Keratinocyte (primary cell): Measurements from ENCODE around the gene FAM219B. TPM values are rescaled to one million over a fixed set of nuclear protein-coding genes. Genes with fewer than 3 reads are reported as not detected.

Experiments used
- DNase-seq: peaks from one replicate; pipeline ENCODE4 v3.0.0-alpha.2; 2011; ENCODE audit warnings: low read depth, missing footprints, low spot score
- FAIRE-seq: peaks from 2 replicates; lab custom pipeline; 2011; peaks lifted over from hg19 to GRCh38; lab: Jason Lieb, UNC
- H2AFZ ChIP-seq: 2 replicates; pipeline ENCODE4 v1.6.0; 2012; ENCODE audit warnings: low read length, control low read depth, inconsistent platforms; ENCODE audit not compliant: control insufficient read depth
- H3K27ac ChIP-seq: 2 replicates; pipeline ENCODE4 v1.5.1; 2011; ENCODE audit warnings: low read length; ENCODE audit not compliant: control insufficient read depth, insufficient read depth
- H3K27me3 ChIP-seq: 3 replicates; pipeline ENCODE4 v1.6.0; 2011; ENCODE audit warnings: low read length; ENCODE audit not compliant: control insufficient read depth, insufficient read depth; ENCODE audit errors: extremely low read depth
- H3K36me3 ChIP-seq, 2 experiments: 2 replicates in 1 of 2; 3 replicates in 1 of 2; pipeline ENCODE4 v1.5.1; 2011; ENCODE audit warnings: low read length in 2 of 2, mild to moderate bottlenecking in 1 of 2; ENCODE audit not compliant: control insufficient read depth in 2 of 2, insufficient read depth in 2 of 2; ENCODE audit errors: extremely low read depth in 1 of 2
- H3K4me1 ChIP-seq: 3 replicates; pipeline ENCODE4 v1.5.1; 2011; ENCODE audit warnings: low read length; ENCODE audit not compliant: control insufficient read depth, insufficient read depth; ENCODE audit errors: extremely low read depth
- H3K4me2 ChIP-seq: 3 replicates; pipeline ENCODE4 v1.6.0; 2011; ENCODE audit warnings: low read depth, low read length; ENCODE audit not compliant: control insufficient read depth, insufficient read depth; ENCODE audit errors: extremely low read depth
- H3K4me3 ChIP-seq, 3 experiments: fragments of 200-600 bp in 1 of 3; sonication (generic) in 1 of 3; 2 replicates in 2 of 3; 3 replicates in 1 of 3; pipeline ENCODE4 v1.5.1; 2011 to 2016; ENCODE audit warnings: low read length in 3 of 3, mild to moderate bottlenecking in 3 of 3, control low read depth in 2 of 3, inconsistent platforms in 1 of 3, low read depth in 1 of 3, mixed read lengths in 1 of 3, mixed run types in 1 of 3, moderate library complexity in 1 of 3; ENCODE audit not compliant: control insufficient read depth in 2 of 3, insufficient read depth in 2 of 3; ENCODE audit errors: extremely low read depth in 1 of 3
- H3K79me2 ChIP-seq: 2 replicates; pipeline ENCODE4 v1.6.0; 2012; ENCODE audit warnings: low read length; ENCODE audit not compliant: control insufficient read depth, insufficient read depth
- H3K9ac ChIP-seq: 3 replicates; pipeline ENCODE4 v1.6.0; 2011; ENCODE audit warnings: low read length; ENCODE audit not compliant: control insufficient read depth, insufficient read depth; ENCODE audit errors: extremely low read depth
- H3K9me1 ChIP-seq: 3 replicates; pipeline ENCODE4 v1.6.0; 2011; ENCODE audit warnings: low read length; ENCODE audit not compliant: control insufficient read depth, insufficient read depth; ENCODE audit errors: extremely low read depth
- H3K9me3 ChIP-seq: 2 replicates; pipeline ENCODE4 v1.5.1; 2012; ENCODE audit warnings: low read depth, low read length; ENCODE audit not compliant: control insufficient read depth
- H4K20me1 ChIP-seq: 3 replicates; pipeline ENCODE4 v1.6.0; 2011; ENCODE audit warnings: low read length; ENCODE audit not compliant: control insufficient read depth, insufficient read depth; ENCODE audit errors: extremely low read depth
- CTCF ChIP-seq, 3 experiments: IDR thresholded peaks in 1 of 3; conservative IDR thresholded peaks in 1 of 3; optimal IDR thresholded peaks in 1 of 3; 2 replicates in 2 of 3; 3 replicates in 1 of 3; pipeline versions ENCODE3 to v1.5.1; 2011; ENCODE audit warnings: low read length in 3 of 3, mild to moderate bottlenecking in 3 of 3, moderate library complexity in 2 of 3, control low read depth in 1 of 3, inconsistent platforms in 1 of 3; ENCODE audit not compliant: insufficient read depth in 2 of 3; ENCODE audit errors: extremely low read depth in 1 of 3
- EZH2 ChIP-seq: IDR thresholded peaks from one replicate; pipeline ENCODE4 v1.6.1; 2012; ENCODE audit warnings: inconsistent platforms, mild to moderate bottlenecking, low read length, moderate library complexity
- dilution Hi-C: fragments of 300-500 bp; cut with MboI; formaldehyde crosslinking; loops from one replicate; pipeline ENCODE4 v1.7.0; 2020; ENCODE audit warnings: low sequenced_read_pairs; ENCODE audit not compliant: extremely low pct_ligation_motif_present
- polyA plus RNA-seq, 5 experiments: library from polyadenylated mRNA; depleted of rRNA in 3 of 5; stranded (reverse) in 3 of 5; stranded (forward) in 1 of 5; unstranded in 1 of 5; fragments of >200 nt; gene quantifications; 1 replicate in 1 of 5; 2 replicates in 3 of 5; 3 replicates in 1 of 5; pipeline versions ENCODE4 v1.2.1 to v1.2.3, GENCODE V29; 2011 to 2012; ENCODE audit warnings: missing spikeins in 2 of 5, low read depth in 1 of 5, low replicate concordance in 1 of 5

FAM219B gene
- polyA plus RNA-seq, 1 donor (not counting 4 experiments of a cell fraction or from before 2014, with no cell fraction given) = 45.4 TPM

- peaks cover 10% of the 10 kb centered on the region for H3K4me1 ChIP-seq
- H2AFZ ChIP-seq = no peak overlapping the region
- TF ChIP-seq EZH2 (no peak), CTCF (optimal IDR thresholded peaks at IDR 0.05 in 1 of 3, IDR thresholded peaks at IDR 0.05 in 1 of 3, conservative IDR thresholded peaks at IDR 0.05 in 1 of 3; ENCODE audit: extremely low read depth in 1 of 3, insufficient read depth in 2 of 3, low read length in 3 of 3) (no peak)
- H3K36me3 ChIP-seq = peaks cover 29 to 39% of the 10 kb centered on the region in 2 experiments
- H3K9me1 ChIP-seq = peaks cover 5% of the 10 kb centered on the region
- H3K4me3 ChIP-seq = no peak overlapping the region
- FAIRE-seq (no peak), DNase-seq (no peak)
- dilution Hi-C loops = no loop called here
- H3K9ac ChIP-seq = no peak overlapping the region
- H3K27ac ChIP-seq = no peak overlapping the region
- no peaks in the 10 kb centered on the region for H3K9me3 ChIP-seq
- peaks cover 22% of the 10 kb centered on the region for H3K79me2 ChIP-seq
- H3K4me2 ChIP-seq = no peak overlapping the region
- no peaks in the 10 kb centered on the region for H4K20me1 ChIP-seq
- H3K27me3 ChIP-seq = no peaks in the 10 kb centered on the region
Observed at GRCh38 chr15:74904190-74904805, 2.4 kb downstream of the FAM219B start.

GRCh38 chr15:74903676-74904075 is 3.0 kb downstream of the FAM219B start:
- peaks cover 22% of the 10 kb centered on the region for H3K79me2 ChIP-seq
- H2AFZ ChIP-seq = no peak overlapping the region
- H4K20me1 ChIP-seq = no peaks in the 10 kb centered on the region
- FAIRE-seq = no peak
- H3K4me2 ChIP-seq = no peak overlapping the region
- peaks cover 10% of the 10 kb centered on the region for H3K4me1 ChIP-seq
- peaks cover 5% of the 10 kb centered on the region for H3K9me1 ChIP-seq
- no peak overlapping the region for H3K27ac ChIP-seq
- no peaks in the 10 kb centered on the region for H3K27me3 ChIP-seq
- H3K9me3 ChIP-seq = no peaks in the 10 kb centered on the region
- TF ChIP-seq CTCF (optimal IDR thresholded peaks at IDR 0.05 in 1 of 3, IDR thresholded peaks at IDR 0.05 in 1 of 3, conservative IDR thresholded peaks at IDR 0.05 in 1 of 3; ENCODE audit: extremely low read depth in 1 of 3, insufficient read depth in 2 of 3, low read length in 3 of 3) = no peak
- no peak for TF ChIP-seq EZH2
- no peak overlapping the region for H3K9ac ChIP-seq
- no peak overlapping the region for H3K4me3 ChIP-seq
- DNase-seq = no peak
- peaks cover 33 to 39% of the 10 kb centered on the region in 2 experiments for H3K36me3 ChIP-seq
- dilution Hi-C loops = no loop called here
